GM18868 (cell line): ENCODE measurements around the gene BTLA.
"Not testable (repeated sequence)": the region's sequence is repeated elsewhere in the genome, so short reads cannot be mapped to it uniquely, and the experiment has no call there.

Experiments used
- ATAC-seq: cut with Tn5 transposase; IDR thresholded peaks from one replicate; pipeline ENCODE4 v1.9.1; 2021; ENCODE audit warnings: mild to moderate bottlenecking, moderate library complexity; ENCODE audit not compliant: unreplicated experiment

BTLA gene

DNA sequence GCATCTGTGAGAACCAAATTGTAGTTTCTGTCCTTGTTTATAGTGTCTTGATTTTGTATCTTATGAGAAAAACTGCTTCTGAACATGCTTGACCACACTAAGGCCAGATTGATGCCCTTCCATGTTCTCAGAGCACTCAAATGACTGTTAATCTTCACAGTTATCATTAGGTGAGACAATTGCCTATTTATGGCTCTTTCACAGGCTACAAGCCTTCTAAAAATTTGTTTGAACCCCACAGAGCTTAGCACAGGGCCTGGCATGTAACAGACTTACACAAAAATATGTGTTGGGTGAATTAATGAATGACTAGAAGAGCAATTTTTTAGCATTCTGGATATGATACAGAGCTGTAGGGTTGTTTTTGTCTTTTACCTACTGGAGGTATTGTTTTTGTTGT lies 43.1 kb downstream of the BTLA start:
- no peak for ATAC-seq

DNA sequence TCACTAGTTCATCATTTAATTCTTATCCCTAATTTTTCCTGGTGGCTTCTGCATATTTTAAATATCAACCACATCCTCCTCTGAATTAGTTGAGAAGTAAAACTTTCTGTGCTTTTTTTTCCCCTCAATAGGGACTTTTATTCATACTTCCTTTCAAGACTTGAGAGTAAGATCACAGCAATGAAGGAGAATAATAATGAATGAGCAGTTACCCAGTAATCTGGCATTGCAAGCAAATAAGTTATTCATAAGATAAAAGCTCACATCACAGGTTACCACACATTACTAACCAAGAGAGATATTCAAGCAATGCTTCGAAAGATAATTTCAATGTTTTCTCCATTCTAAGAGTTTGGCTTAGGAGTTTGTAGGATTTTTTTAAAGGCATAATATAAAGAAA lies 50.3 kb downstream of the BTLA start:
- ATAC-seq: no peak

DNA sequence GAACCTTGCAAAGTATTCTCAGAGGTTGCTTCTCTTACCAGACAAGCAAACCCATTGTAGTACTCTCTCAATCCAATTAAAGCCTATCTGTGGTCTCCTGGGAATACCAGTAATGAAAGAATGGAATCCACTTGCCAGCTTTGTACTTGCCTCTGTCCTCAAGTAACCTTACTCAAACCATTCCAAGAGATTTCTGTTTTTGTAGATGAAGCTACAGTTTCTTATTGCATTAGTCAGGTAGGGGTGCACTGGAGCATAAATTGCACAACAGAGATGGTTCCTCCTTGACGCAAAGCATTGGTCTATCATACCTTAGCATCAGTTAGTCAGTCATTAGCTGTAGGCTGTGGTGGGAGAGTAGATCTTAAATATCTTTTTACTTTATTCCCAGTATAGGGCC lies 52.9 kb downstream of the BTLA start:
- peak; percentile 46 for ATAC-seq

DNA sequence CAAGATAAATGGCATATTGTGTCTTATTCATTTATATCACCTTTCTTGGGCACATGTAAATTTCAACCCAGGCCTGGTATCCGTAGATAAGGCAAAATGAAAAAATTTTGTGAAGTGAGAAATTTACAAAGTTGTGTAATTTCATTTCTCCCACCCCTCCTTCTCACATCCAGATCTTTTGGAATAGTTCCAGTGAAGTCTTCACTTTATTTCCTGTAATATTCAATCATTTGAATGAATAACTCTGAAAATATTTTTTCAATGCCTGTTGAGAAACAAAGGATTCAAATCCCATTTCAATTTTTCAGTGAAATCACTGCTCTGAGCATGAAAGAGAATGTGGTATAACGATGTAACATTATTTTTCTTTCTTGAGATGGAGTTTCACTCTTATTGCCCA lies 53.4 kb downstream of the BTLA start:
- no peak for ATAC-seq

GRCh38 chr3:112437146-112438022 lies 61.9 kb downstream of the BTLA start:
- no peak for ATAC-seq

DNA sequence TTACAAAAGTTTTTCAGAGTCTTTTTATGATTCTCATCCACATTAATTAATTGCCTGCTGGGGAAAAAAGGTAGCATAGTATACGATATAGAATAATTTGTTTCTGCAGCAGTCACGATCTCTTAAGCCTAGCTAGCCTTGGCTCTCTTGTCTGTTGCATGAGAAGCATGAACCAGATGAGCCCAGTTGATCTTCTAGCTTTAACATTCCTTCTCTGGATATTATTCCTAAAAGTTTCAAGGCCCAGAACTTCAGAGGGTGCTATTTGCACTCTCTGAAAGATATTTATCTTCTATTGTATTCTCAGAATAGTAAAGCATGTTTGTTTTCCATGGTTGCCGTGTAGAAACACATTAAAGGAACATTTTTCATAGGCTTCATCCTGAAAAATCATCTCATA lies 69.3 kb downstream of the BTLA start:
- no peak for ATAC-seq

DNA sequence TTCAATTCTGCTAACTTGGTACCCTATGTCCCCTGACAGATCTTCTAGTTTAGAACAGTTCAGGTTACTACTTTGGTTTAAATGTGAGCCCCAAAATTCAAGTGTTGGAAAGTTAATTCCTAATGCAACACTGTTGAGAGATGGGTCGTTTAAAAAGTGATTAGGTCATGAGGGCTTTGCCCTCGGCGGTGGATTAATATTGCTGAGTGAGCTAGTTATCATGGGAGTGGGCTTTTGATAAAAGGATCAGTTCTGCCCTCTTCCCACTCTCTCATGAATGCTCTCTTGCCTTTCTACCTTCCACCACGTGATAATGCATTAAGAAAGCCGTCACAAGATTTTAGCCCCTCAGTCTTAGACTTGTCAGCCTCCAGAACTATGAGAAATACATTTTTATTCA lies 72.1 kb downstream of the BTLA start:
- ATAC-seq: no peak

DNA sequence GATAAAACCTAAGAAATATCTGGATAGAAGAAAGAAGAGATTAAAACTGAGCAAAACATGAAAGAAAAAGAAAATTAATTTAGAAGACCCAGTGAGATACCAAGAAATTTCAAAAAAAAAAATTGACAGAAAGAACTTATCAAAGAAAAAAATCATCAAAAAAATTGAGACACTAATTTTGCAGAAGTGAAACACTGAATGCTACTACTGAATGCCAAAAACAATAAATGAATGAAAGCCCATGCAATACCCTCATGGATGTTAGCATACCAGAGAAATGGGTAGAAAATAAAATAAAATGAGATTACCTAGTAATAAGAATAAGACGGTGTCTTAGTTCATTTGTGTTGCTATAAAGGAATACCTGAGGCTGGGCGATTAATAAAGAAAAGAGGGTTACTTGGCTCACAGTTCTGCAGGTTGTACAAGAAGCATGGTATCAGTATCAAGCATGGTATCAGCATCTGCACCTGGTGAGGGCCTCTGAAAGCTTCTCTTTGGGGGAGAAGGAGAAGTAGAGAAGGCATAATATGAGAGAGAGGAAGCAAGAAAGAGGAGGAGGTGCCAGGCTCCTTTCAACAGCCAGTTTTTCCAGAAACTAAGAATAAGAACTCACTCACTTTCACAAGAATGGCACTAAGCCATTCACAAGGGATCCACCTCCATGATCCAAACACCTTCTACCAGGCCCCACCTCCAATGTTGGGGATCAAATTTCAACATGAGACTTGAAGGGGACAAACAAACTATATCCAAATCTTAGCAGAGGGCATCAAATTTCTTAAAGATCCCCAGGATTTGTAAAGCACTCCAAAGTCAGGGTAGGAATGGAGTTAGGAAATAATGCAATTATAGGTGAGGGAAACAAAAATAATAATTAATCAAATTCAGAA lies 73.2 kb downstream of the BTLA start:
- peak; percentile 72 for ATAC-seq

DNA sequence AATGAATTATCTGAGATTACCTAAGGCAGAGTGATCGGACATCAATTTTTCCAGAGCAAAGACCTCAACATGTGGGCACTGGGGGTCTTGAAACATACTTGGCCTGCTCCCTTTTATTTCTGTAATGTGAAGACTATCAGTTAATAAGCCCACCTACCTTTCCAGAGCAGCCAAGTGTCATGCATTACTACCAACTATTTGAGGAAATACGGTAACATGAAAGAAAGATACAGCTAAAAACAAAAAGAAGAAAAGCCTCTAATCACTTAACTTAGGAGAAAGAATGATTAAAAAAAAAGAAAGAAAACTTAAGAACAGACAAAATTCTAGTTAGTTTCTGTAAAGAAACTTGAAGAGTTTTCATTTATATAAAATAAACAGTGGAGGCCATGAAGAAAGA lies 73.9 kb downstream of the BTLA start:
- no peak for ATAC-seq

- no peak for ATAC-seq
Measured at GRCh38 chr3:112424394-112424793, 74.9 kb downstream of the BTLA start.

GRCh38 chr3:112422921-112423320 lies 76.4 kb downstream of the BTLA start:
- ATAC-seq: not testable (repeated sequence)

GRCh38 chr3:112418526-112418925 lies 80.7 kb downstream of the BTLA start:
- not testable (repeated sequence) for ATAC-seq

- no peak for ATAC-seq
Measured at GRCh38 chr3:112417696-112418318, 81.5 kb downstream of the BTLA start.

GRCh38 chr3:112416391-112417212 lies 82.7 kb downstream of the BTLA start:
- ATAC-seq: no peak

- ATAC-seq: no peak
Measured at GRCh38 chr3:112415390-112415789, 83.9 kb downstream of the BTLA start.
